HG02623 (cell line): ENCODE measurements around the gene LY6G5C.

Experiments used
- ATAC-seq: cut with Tn5 transposase; IDR thresholded peaks from one replicate; pipeline ENCODE4 v1.9.1; 2021; ENCODE audit warnings: moderate library complexity; ENCODE audit not compliant: unreplicated experiment

Gene LY6G5C

DNA sequence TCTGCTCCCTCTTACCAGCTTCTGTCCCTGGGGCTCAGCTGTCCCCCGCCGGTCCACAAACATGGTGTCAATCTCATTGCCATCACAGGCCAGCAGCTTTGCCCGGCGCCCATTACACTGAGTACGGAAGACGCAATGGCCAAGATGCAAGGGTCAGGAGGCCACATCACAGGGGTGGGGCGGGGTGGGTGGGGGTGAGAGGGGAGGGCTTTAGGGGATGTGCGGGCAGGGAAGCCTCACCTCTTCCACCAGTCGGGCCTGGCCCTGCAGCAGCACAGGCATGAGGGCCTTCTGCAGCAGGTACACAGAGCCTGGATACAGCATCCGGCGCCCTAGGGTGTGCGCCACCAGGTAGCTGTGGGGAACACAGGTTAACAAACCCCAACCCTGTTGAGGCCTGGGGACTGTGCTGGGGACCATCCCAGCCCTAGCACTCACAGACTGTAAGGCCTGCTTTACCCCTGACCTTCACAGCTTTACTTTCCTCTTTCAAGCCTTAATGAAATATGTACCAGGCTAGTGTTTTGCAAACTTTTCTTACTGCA, 10.8 kb upstream of the LY6G5C start:
- no peak for ATAC-seq

DNA sequence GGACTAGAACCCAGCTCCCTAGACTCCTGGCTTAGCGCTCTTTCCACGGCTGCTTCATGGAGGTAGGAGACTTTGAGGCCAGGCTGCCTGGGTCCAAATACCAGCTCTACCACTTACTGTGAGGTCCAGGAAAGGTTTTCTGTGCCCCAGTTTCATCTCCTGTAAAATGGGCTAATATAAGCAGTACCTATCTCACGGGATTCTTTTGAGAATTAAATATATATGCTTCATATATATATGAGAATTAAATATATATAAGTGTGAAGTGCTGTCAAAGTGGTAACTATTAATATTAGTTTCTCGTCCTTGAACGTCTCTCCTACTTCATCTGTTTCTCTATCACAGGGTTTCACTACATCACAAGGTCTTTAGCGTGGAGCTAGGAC, 10.2 kb upstream of the LY6G5C start:
- no peak for ATAC-seq

DNA sequence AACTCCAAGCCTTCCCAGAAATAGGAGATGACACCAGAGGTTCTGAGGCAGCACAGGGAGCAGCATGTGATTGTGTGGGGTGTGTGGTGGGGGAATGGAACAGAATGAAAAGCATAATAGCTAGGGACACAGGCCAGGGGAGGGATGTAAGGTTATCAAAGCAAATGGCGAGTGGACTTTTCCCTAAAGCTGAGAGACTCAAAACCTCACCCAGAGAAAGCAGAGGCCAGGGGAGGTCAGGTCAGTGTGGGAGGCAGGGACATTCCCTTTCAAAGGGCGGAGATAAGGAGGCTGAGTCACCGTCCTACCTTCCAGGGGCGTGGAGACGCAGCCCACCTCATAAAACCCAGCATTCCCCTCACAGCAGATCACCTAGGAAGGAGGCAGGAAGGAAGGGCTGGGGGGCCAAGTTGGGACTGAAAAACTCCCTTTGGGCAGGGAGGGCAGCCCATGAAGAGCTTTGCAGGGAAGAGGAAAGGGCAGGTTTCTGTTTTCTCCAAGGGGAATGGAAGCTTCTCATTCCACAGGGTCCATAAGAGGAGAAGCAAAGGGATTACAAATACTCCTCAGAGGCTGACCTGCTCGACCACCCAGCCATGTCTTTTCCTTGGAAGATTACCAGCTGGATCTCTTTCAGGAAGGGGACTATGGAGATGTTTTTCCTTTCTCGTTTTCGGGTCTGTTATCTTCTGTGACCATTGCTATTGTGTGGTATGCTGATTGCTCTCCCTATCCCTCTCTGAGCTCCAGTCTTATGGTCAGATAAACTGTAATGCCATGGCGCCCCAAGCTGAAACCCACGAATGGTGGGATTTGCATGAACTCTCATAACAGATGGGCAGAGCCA, 9.6 kb upstream of the LY6G5C start:
- ATAC-seq = no peak

DNA sequence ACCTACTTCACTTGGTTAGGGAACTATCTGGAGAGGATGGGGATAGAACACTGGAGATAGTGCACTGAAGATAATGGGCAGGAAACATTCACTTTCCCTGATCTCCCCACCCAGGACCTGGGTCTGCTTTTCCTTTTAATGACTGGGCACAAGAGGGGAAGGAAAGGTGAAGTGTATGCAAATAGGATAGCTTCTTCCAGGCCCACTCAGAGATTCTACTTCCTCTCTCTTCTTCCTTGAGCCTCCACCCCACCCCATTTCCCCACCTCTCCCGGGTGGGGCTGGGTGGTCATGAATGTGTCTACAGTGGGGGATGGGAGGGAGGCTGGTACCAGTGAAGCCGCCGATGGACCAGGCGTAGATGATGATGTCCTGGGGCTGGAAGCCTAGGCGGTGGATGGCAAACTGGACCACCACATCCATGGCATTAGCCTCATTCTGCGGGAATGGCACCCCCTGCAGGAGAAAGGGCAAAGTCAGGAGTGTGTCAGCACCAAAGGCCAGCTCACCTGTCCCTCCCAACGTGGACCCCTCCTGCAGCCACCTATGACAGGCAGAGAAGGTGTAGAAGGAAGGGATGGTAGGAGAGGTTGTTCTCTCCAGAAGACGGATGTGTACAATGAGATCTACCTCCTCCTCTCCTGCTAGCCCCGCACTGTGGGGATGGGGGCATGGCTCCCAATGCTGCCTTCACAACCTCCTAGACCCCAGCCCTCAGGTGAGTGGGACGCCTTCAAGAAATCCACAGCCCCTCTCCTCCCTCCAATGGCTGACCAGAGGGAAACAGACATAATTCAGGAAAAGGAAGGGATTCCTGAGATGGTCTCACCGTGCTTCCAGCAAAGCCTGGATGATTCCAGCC, 8.6 kb upstream of the LY6G5C start:
- no peak for ATAC-seq

DNA sequence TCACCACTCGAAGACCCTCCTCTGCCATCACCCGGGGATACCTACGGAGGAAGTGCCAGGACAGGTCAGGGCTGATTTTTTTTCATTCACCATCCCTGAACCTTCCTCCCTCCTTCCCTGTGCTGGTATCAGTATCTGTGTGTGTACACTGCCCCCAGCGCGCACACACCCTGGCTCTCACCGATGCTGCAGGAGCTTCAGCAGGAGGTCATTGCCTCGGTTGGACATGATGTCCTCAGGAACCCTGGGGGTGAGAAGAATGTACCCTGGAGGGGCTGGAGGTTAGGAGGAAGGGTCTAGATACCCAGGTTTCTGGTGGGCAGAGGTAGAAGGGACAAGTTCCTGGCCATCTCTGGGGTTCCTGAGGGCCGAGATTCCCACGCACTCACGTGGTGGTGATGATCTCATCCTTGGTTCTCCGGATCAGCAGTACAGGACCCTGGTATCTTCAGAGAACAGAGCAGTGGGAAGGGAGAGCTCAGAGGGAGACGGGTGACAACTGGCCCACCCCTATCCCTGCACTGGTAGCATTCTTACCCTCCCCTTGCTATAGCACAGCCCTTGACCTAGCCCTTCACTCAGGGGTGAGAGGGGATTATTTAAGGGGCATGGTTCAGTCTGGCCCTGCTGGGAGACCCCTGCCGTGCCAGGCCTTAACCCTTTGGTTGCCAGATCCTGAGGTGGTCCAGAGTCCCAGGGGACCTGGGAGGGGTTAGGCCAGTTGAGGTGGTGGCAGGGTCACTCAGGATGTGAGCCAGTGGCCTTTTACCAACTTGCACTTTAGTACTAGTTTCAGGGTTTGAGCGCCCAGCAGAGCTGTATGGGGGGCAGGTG, 7.2 kb upstream of the LY6G5C start:
- no peak for ATAC-seq

GRCh38 chr6:31687321-31687720, 6.5 kb upstream of the LY6G5C start:
- no peak for ATAC-seq

DNA sequence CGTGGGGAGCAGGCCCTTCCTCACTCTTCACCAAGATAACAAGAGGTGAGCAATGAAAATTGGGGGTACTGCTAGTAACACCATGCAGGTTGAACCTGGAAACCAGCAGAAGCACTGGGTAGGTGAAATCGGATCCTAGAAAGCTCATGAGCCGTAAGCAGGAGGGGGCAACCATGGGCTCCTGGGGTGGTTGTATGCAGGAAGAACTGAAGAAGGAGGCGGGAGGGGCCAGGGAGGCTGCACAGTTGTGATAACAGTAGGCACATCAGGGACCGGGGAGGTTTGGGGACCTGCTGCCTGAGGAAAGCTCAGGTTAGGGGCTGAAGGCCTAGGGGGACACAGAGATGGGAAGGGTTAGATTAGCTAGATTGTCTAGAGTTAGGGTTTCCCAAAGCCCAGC, 5.6 kb upstream of the LY6G5C start:
- ATAC-seq = no peak

DNA sequence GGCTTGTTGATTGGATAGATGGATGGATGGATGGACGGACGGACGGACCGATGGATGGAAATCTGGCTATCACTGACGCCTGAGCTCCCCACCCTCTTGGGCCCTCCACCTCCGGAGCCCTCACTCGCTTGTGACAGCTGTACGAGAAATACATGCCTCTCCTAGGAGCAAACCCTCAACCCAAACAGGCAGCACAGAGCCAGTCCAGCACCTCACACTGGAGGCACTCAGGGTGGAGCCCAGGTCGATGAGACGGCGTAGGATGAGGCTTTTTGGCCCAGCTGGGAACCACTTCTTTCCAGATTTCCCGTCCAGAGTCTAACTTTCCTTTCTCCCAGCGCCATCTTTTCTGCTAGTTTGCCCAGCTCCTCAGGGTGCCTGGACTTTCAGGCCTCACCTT, 2.7 kb upstream of the LY6G5C start:
- ATAC-seq = no peak

GRCh38 chr6:31681135-31681671, 336 bp upstream of the LY6G5C start:
- ATAC-seq = no peak

GRCh38 chr6:31677955-31678354, 2.9 kb downstream of the LY6G5C start:
- no peak for ATAC-seq

DNA sequence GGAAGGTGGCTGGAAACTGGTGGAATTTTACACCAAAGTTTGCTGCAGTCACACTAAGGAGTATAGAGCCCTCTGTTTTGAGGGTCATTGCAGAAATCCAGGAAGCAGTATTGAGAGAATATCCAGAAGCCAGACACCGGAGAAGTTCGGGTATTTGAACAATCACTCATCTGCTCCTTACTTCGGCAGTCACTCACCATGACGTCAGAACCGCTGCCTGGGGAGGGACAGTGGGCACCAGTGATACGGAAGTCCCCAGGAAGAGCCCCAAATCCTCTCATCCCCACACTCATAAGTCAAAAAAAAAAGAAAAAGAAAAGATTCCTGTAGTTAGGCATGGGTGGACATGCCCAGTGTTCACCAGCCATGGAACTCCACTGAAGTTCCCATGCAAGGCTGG, 4.0 kb downstream of the LY6G5C start:
- no peak for ATAC-seq

DNA sequence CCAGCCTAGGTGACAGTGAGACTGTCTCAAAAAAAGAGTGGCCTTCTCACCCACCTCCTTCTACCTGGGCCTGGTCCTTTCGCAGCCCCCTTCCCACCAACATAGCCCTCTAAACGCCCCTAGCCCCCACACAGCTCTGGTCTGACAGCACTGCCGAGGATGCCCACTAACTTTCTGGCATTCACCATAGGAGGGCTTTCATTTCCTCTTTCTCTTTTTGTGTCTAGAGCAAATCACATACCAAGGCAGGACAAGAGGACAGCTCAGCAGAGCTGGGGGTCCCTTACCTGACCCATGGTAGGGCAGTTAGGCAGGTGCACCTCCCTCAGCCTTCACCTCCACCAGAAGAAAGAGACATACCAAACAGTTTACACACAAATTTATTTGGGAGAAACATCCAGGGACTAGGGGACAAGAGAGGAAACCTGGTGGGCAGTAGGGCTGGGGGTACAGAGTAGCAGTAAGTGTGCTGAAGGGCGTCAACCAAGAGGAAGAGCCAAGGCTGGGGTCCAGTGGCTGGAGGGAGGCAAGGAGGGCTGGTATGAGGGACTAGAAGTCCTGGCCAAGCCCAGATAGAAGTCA, 4.5 kb downstream of the LY6G5C start:
- ATAC-seq = no peak

DNA sequence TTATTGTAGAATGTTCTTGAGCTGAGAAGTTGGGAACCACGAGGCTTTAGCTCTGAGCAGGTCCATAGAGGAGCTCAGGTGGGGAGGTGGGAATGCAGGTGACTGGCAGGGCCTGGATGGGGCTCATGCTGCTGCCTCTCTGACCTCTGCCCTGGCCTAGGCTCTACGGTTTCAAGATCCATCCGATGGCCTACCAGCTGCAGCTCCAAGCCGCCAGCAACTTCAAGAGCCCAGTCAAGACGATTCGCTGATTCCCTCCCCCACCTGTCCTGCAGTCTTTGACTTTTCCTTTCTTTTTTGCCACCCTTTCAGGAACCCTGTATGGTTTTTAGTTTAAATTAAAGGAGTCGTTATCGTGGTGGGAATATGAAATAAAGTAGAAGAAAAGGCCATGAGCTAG, 11.2 kb downstream of the LY6G5C start, which contains the start of gene LY6G5B:
Gene LY6G5B (plus strand): TSS at position 301 of the 400 bp plus-strand sequence. CDS start 975 bp downstream, outside the sequence.
- no peak for ATAC-seq

- no peak for ATAC-seq
Observed at GRCh38 chr6:31666337-31666965, 14.4 kb downstream of the LY6G5C start.

- peak; percentile 83 for ATAC-seq
Observed at GRCh38 chr6:31665501-31666336, 15.1 kb downstream of the LY6G5C start, which contains the start of gene CSNK2B. Gene CSNK2B, plus strand, starts transcription at chr6:31666080. Its CDS starts 752 bp downstream, at chr6:31666832.

GRCh38 chr6:31664790-31665500, 15.9 kb downstream of the LY6G5C start, which contains the start of gene GPANK1:
Gene GPANK1, minus strand, starts transcription at chr6:31664997. Its CDS starts 519 bp downstream, at chr6:31664478.
- no peak for ATAC-seq

GRCh38 chr6:31663961-31664789, 16.7 kb downstream of the LY6G5C start:
- no peak for ATAC-seq
